SK-N-SH treated with all-trans-retinoic acid at 6 μM for 48 hours (cell line): Measurements from ENCODE around the gene COPS9.

Experiments used
- ATAC-seq: fragments of 200-7000 bp; cut with Tn5 transposase; 3 replicates; pipeline ENCODE4 v1.9.1; 2020; ENCODE audit warnings: mild to moderate bottlenecking, moderate library complexity
- ARNTL ChIP-seq: fragments of 450-650 bp; formaldehyde crosslinking; IDR thresholded peaks from 2 replicates; pipeline ENCODE4 v1.5.0; 2020; ENCODE audit warnings: low read depth, mild to moderate bottlenecking, moderate library complexity, borderline replicate concordance
- BACH2 ChIP-seq: fragments of 250-450 bp; sonication (Bioruptor Pico); IDR thresholded peaks from 2 replicates; pipeline ENCODE4 v1.9.0; 2021; ENCODE audit warnings: mild to moderate bottlenecking, borderline replicate concordance
- CREB5 ChIP-seq: fragments of 250-450 bp; sonication (Bioruptor Pico); IDR thresholded peaks from 2 replicates; pipeline ENCODE4 v1.5.1; 2020; ENCODE audit warnings: low read depth, mild to moderate bottlenecking, moderate library complexity
- CSDC2 ChIP-seq: fragments of 250-450 bp; sonication (Bioruptor Pico); IDR thresholded peaks from 2 replicates; pipeline ENCODE4 v1.5.0; 2020; ENCODE audit warnings: mild to moderate bottlenecking, moderate library complexity
- ESRRG ChIP-seq: fragments of 250-450 bp; sonication (Bioruptor Pico); IDR thresholded peaks from 2 replicates; pipeline ENCODE4 v1.6.1; 2021; ENCODE audit warnings: mild to moderate bottlenecking
- ISL1 ChIP-seq: fragments of 250-450 bp; sonication (Bioruptor Pico); IDR thresholded peaks from 2 replicates; pipeline ENCODE4 v2.1.2; 2022; ENCODE audit warnings: mild to moderate bottlenecking, moderate library complexity
- OSR1 ChIP-seq: fragments of 250-450 bp; sonication (Bioruptor Pico); IDR thresholded peaks from 2 replicates; pipeline ENCODE4 v1.8.0; 2022; ENCODE audit warnings: moderate library complexity, mild to moderate bottlenecking, inconsistent platforms
- PATZ1 ChIP-seq: fragments of 250-450 bp; sonication (Bioruptor Pico); IDR thresholded peaks from 2 replicates; pipeline ENCODE4 v1.8.0; 2020; ENCODE audit warnings: mild to moderate bottlenecking, moderate library complexity, borderline replicate concordance
- PPARA ChIP-seq: fragments of 250-450 bp; sonication (Bioruptor Pico); IDR thresholded peaks from 2 replicates; pipeline ENCODE4 v1.5.0; 2020; ENCODE audit warnings: mild to moderate bottlenecking, borderline replicate concordance
- RARB ChIP-seq: fragments of 250-450 bp; sonication (Bioruptor Pico); IDR thresholded peaks from 2 replicates; pipeline ENCODE4 v1.8.0; 2021; ENCODE audit warnings: mild to moderate bottlenecking, moderate library complexity
- SNAI2 ChIP-seq: fragments of 250-450 bp; sonication (Bioruptor Pico); IDR thresholded peaks from 2 replicates; pipeline ENCODE4 v1.5.0; 2020; ENCODE audit warnings: mild to moderate bottlenecking, moderate library complexity
- TCF4 ChIP-seq: fragments of 250-450 bp; sonication (Bioruptor Pico); IDR thresholded peaks from 2 replicates; pipeline ENCODE4 v1.8.0; 2021; ENCODE audit warnings: mild to moderate bottlenecking, moderate library complexity, borderline replicate concordance
- TOX ChIP-seq: fragments of 250-450 bp; sonication (Bioruptor Pico); IDR thresholded peaks from 2 replicates; pipeline ENCODE4 v1.8.0; 2021; ENCODE audit warnings: mild to moderate bottlenecking, moderate library complexity, borderline replicate concordance
- ZFP3 ChIP-seq: fragments of 250-450 bp; sonication (Bioruptor Pico); IDR thresholded peaks from 2 replicates; pipeline ENCODE4 v1.5.0; 2020; ENCODE audit warnings: mild to moderate bottlenecking, moderate library complexity
- ZFP30 ChIP-seq: fragments of 450-650 bp; formaldehyde crosslinking; IDR thresholded peaks from 2 replicates; pipeline ENCODE4 v1.5.0; 2022; ENCODE audit warnings: mild to moderate bottlenecking, moderate library complexity
- ZNF565 ChIP-seq: fragments of 450-650 bp; formaldehyde crosslinking; conservative IDR thresholded peaks from 2 replicates; pipeline ENCODE4 v1.5.0; 2020; ENCODE audit warnings: low read depth, mild to moderate bottlenecking, moderate library complexity
- ZNF70 ChIP-seq: fragments of 450-650 bp; formaldehyde crosslinking; IDR thresholded peaks from 2 replicates; pipeline ENCODE4 v1.5.0; 2020; ENCODE audit warnings: mild to moderate bottlenecking, moderate library complexity
- ZNF8 ChIP-seq: fragments of 450-650 bp; formaldehyde crosslinking; IDR thresholded peaks from 2 replicates; pipeline ENCODE4 v1.5.0; 2020; ENCODE audit warnings: mild to moderate bottlenecking, moderate library complexity
- TF ChIP-seq, protein P1 (sequence below): fragments of 250-450 bp; sonication (Bioruptor Pico); IDR thresholded peaks from 2 replicates; pipeline ENCODE4 v1.5.1; 2021; ENCODE audit warnings: mild to moderate bottlenecking, moderate library complexity
- TF ChIP-seq, protein P2 (sequence below): fragments of 250-450 bp; sonication (Bioruptor Pico); IDR thresholded peaks from 2 replicates; pipeline ENCODE4 v1.5.0; 2020; ENCODE audit warnings: mild to moderate bottlenecking, moderate library complexity
- TF ChIP-seq, protein P3 (sequence below): fragments of 250-450 bp; sonication (Bioruptor Pico); IDR thresholded peaks from 2 replicates; pipeline ENCODE4 v1.8.0; 2021; ENCODE audit warnings: low read depth, mild to moderate bottlenecking, moderate library complexity, borderline replicate concordance

Gene COPS9

GRCh38 chr2:240131296-240131695, 4.8 kb downstream of the COPS9 start (continued):
- TF ChIP-seq, protein P1, sequence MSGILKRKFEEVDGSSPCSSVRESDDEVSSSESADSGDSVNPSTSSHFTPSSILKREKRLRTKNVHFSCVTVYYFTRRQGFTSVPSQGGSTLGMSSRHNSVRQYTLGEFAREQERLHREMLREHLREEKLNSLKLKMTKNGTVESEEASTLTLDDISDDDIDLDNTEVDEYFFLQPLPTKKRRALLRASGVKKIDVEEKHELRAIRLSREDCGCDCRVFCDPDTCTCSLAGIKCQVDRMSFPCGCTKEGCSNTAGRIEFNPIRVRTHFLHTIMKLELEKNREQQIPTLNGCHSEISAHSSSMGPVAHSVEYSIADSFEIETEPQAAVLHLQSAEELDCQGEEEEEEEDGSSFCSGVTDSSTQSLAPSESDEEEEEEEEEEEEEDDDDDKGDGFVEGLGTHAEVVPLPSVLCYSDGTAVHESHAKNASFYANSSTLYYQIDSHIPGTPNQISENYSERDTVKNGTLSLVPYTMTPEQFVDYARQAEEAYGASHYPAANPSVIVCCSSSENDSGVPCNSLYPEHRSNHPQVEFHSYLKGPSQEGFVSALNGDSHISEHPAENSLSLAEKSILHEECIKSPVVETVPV (CRISPR knock-in tag), result no peak
- TF ChIP-seq ESRRG, result no peak

- TF ChIP-seq OSR1 (no peak), ARNTL (CRISPR knock-in tag) (no peak), ISL1 (no peak), PPARA (CRISPR knock-in tag) (no peak), BACH2 (CRISPR knock-in tag) (no peak), CREB5 (no peak)
- ATAC-seq, result no peak
Measured at GRCh38 chr2:240130393-240131195, 5.5 kb downstream of the COPS9 start.

GRCh38 chr2:240129731-240130392, 6.2 kb downstream of the COPS9 start:
- no peak for ATAC-seq
- TF ChIP-seq ZFP30 (CRISPR knock-in tag) (no peak), ZNF8 (CRISPR knock-in tag) (no peak)
- TF ChIP-seq, protein P2, sequence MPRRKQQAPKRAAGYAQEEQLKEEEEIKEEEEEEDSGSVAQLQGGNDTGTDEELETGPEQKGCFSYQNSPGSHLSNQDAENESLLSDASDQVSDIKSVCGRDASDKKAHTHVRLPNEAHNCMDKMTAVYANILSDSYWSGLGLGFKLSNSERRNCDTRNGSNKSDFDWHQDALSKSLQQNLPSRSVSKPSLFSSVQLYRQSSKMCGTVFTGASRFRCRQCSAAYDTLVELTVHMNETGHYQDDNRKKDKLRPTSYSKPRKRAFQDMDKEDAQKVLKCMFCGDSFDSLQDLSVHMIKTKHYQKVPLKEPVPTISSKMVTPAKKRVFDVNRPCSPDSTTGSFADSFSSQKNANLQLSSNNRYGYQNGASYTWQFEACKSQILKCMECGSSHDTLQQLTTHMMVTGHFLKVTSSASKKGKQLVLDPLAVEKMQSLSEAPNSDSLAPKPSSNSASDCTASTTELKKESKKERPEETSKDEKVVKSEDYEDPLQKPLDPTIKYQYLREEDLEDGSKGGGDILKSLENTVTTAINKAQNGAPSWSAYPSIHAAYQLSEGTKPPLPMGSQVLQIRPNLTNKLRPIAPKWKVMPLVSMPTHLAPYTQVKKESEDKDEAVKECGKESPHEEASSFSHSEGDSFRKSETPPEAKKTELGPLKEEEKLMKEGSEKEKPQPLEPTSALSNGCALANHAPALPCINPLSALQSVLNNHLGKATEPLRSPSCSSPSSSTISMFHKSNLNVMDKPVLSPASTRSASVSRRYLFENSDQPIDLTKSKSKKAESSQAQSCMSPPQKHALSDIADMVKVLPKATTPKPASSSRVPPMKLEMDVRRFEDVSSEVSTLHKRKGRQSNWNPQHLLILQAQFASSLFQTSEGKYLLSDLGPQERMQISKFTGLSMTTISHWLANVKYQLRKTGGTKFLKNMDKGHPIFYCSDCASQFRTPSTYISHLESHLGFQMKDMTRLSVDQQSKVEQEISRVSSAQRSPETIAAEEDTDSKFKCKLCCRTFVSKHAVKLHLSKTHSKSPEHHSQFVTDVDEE (CRISPR knock-in tag), result no peak

DNA sequence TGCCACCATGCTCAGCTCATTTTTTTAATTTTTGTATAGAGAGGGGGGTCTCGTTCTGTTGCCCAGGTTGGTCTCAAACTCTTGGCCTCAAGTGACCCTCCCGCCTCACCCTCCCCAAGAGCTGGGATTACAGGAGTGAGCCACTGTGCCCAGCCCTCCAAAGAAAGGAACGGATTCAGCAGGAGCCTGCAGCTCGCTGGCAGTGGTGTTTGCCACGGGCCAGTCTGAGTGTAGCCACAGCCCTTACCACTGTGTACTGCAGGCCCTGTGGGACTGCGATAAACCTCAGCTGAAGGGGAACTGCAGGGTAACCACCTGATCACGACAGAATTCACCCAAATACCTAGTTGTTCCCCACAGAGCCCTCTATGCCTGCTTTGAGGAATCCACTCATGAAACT, 6.8 kb downstream of the COPS9 start:
- ATAC-seq, result no peak
- TF ChIP-seq ZNF8 (CRISPR knock-in tag), result no peak
- TF ChIP-seq TCF4, result no peak
- TF ChIP-seq TOX (CRISPR knock-in tag), result no peak
- TF ChIP-seq ZNF70, result no peak
- TF ChIP-seq ZNF565, result no peak
- TF ChIP-seq ARNTL (CRISPR knock-in tag), result no peak
- no peak for TF ChIP-seq BACH2 (CRISPR knock-in tag)
- no peak for TF ChIP-seq RARB (CRISPR knock-in tag)
- TF ChIP-seq CSDC2 (CRISPR knock-in tag), result no peak
- TF ChIP-seq OSR1, result no peak
- no peak for TF ChIP-seq ZFP3
- TF ChIP-seq PATZ1 (CRISPR knock-in tag), result no peak
- TF ChIP-seq, protein P2 (CRISPR knock-in tag), result no peak
- no peak for TF ChIP-seq SNAI2 (CRISPR knock-in tag)
- TF ChIP-seq, protein P1 (CRISPR knock-in tag), result no peak
- TF ChIP-seq ZFP30 (CRISPR knock-in tag), result no peak
- TF ChIP-seq, protein P3, sequence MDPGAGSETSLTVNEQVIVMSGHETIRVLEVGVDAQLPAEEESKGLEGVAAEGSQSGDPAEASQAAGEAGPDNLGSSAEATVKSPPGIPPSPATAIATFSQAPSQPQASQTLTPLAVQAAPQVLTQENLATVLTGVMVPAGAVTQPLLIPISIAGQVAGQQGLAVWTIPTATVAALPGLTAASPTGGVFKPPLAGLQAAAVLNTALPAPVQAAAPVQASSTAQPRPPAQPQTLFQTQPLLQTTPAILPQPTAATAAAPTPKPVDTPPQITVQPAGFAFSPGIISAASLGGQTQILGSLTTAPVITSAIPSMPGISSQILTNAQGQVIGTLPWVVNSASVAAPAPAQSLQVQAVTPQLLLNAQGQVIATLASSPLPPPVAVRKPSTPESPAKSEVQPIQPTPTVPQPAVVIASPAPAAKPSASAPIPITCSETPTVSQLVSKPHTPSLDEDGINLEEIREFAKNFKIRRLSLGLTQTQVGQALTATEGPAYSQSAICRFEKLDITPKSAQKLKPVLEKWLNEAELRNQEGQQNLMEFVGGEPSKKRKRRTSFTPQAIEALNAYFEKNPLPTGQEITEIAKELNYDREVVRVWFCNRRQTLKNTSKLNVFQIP (CRISPR knock-in tag), result no peak
